GM23248 (cell line): ENCODE results near the gene TAF3.

Experiments used
- EZH2 ChIP-seq: fragments of 200-600 bp; sonication (generic); IDR thresholded peaks from 2 replicates; pipeline ENCODE4 v1.6.1; 2018; ENCODE audit warnings: antibody characterized with exemption, mild to moderate bottlenecking; ENCODE audit not compliant: insufficient read depth, poor library complexity, severe bottlenecking
- EZH2phosphoT487 ChIP-seq: fragments of 200-600 bp; sonication (generic); IDR thresholded peaks from 2 replicates; pipeline ENCODE4 v1.6.1; 2018; ENCODE audit warnings: antibody characterized with exemption, moderate library complexity, mild to moderate bottlenecking, low read depth; ENCODE audit not compliant: insufficient read depth

GRCh38 chr10:7917736-7918135 is 99.4 kb downstream of the TAF3 start:
- TF ChIP-seq EZH2 (no peak), EZH2phosphoT487 (no peak)
